ENCODE measurements around the gene AHCYL2.
"Not testable (repeated sequence)": the region's sequence is repeated elsewhere in the genome, so short reads cannot be mapped to it uniquely, and the experiment has no call there.

AHCYL2 gene

GRCh38 chr7:129462420-129462819 is 237.6 kb downstream of the AHCYL2 start:
- DNase-seq = no peak

GRCh38 chr7:129464194-129464593 is 239.4 kb downstream of the AHCYL2 start:
- no peak for DNase-seq

GRCh38 chr7:129465080-129465479 is 240.2 kb downstream of the AHCYL2 start:
- DNase-seq = no peak

GRCh38 chr7:129466796-129467195 is 242.0 kb downstream of the AHCYL2 start:
- DNase-seq = no peak

GRCh38 chr7:129468087-129468486 is 243.3 kb downstream of the AHCYL2 start:
- peak; percentile 11 for DNase-seq

GRCh38 chr7:129468547-129468946 is 243.7 kb downstream of the AHCYL2 start:
- DNase-seq = no peak

GRCh38 chr7:129469930-129470329 is 245.1 kb downstream of the AHCYL2 start:
- no peak for DNase-seq

- DNase-seq = no peak
Observed at GRCh38 chr7:129470411-129470810, 245.6 kb downstream of the AHCYL2 start.

GRCh38 chr7:129471402-129471827 is 246.6 kb downstream of the AHCYL2 start:
- no peak for DNase-seq

GRCh38 chr7:129475931-129476330 is 251.1 kb downstream of the AHCYL2 start:
- not testable (repeated sequence) for DNase-seq

- not testable (repeated sequence) for DNase-seq
Observed at GRCh38 chr7:129476398-129476797, 251.6 kb downstream of the AHCYL2 start.

Data from midbrain (tissue), 1 donor.